GM12878 (cell line): Measurements from ENCODE around the gene PCSK6. TPM values are rescaled to one million over a fixed set of nuclear protein-coding genes. Genes with fewer than 3 reads are reported as not detected.

Experiments
- ATAC-seq: fragments of 200-7000 bp; cut with Tn5 transposase; 3 replicates; pipeline ENCODE4 v1.9.1; 2020; ENCODE audit warnings: mild to moderate bottlenecking, moderate library complexity
- BruUV-seq: library from RNA; stranded (reverse); fragments of 400-500 nt; replicated peaks from 2 replicates; lab custom pipeline; 2021; lab: Mats Ljungman, UMichigan
- CTCF ChIA-PET: fragments of 300-600 bp; sonication (Branson Sonifier 250); formaldehyde crosslinking; extraction: SDS; loops from one replicate; lab custom pipeline; 2021; ENCODE audit warnings: inconsistent platforms; lab: Yijun Ruan, JAX
- POLR2A ChIA-PET: fragments of 350-600 bp; formaldehyde crosslinking; extraction: SDS; loops from one replicate; lab custom pipeline; 2021; ENCODE audit warnings: inconsistent platforms; lab: Charles Lee
- RAD21 ChIA-PET: fragments of 300-600 bp; sonication (Branson Sonifier 250); formaldehyde crosslinking; loops from one replicate; lab custom pipeline; 2023; ENCODE audit warnings: antibody characterized with exemption; ENCODE audit not compliant: unreplicated experiment; lab: Charles Lee
- SMC1A ChIA-PET: fragments of 300-600 bp; sonication (Branson Sonifier 250); formaldehyde crosslinking; loops from one replicate; lab custom pipeline; 2023; ENCODE audit not compliant: unreplicated experiment, uncharacterized antibody; lab: Charles Lee
- DNase-seq: peaks from one replicate; pipeline ENCODE4 v3.0.0-alpha.2; 2011; ENCODE audit warnings: low read depth, low spot score
- FAIRE-seq: peaks from 3 replicates; lab custom pipeline; 2011; peaks lifted over from hg19 to GRCh38; lab: Jason Lieb, UNC
- H2AFZ ChIP-seq: 2 replicates; pipeline ENCODE4 v1.6.0; 2011; ENCODE audit warnings: low read depth, low read length, control low read depth; ENCODE audit not compliant: control insufficient read depth
- H3K27ac ChIP-seq: 2 replicates; pipeline ENCODE4 v1.5.1; 2011; ENCODE audit warnings: control low read depth; ENCODE audit not compliant: control insufficient read depth, insufficient read depth
- H3K27me3 ChIP-seq, 2 experiments: replicated peaks in 1 of 2; 2 replicates each; pipeline versions ENCODE4 v1.6.0 to v1.6.1; 2011; ENCODE audit warnings: low read length in 1 of 2; ENCODE audit not compliant: control insufficient read depth in 2 of 2, insufficient read depth in 2 of 2
- H3K36me3 ChIP-seq, 2 experiments: 2 replicates each; pipeline ENCODE4 v1.5.1; 2011; ENCODE audit warnings: low read length in 1 of 2; ENCODE audit not compliant: control insufficient read depth in 2 of 2, insufficient read depth in 2 of 2
- H3K4me1 ChIP-seq: 2 replicates; pipeline ENCODE4 v1.6.1; 2011; ENCODE audit warnings: mild to moderate bottlenecking, low read length, moderate library complexity, mixed read lengths; ENCODE audit not compliant: control insufficient read depth, insufficient read depth
- H3K4me2 ChIP-seq: 2 replicates; pipeline ENCODE4 v1.6.0; 2011; ENCODE audit warnings: control low read depth; ENCODE audit not compliant: control insufficient read depth, insufficient read depth
- H3K4me3 ChIP-seq: fragments of 200-600 bp; sonication (generic); 2 replicates; pipeline ENCODE4 v1.5.1; 2016
- H3K79me2 ChIP-seq: 2 replicates; pipeline ENCODE4 v1.6.0; 2011; ENCODE audit warnings: low read length; ENCODE audit not compliant: control insufficient read depth, insufficient read depth
- H3K9ac ChIP-seq: 2 replicates; pipeline ENCODE4 v1.8.0; 2011; ENCODE audit warnings: low read length, control low read depth, mixed read lengths; ENCODE audit not compliant: control insufficient read depth, insufficient read depth
- H3K9me3 ChIP-seq: replicated peaks from 3 replicates; pipeline ENCODE4 v1.5.1; 2011; ENCODE audit warnings: mild to moderate bottlenecking, low read length; ENCODE audit not compliant: control insufficient read depth, insufficient read depth
- H4K20me1 ChIP-seq: 2 replicates; pipeline ENCODE4 v1.6.0; 2011; ENCODE audit not compliant: control insufficient read depth, insufficient read depth
- BCL11A ChIP-seq: IDR thresholded peaks from 2 replicates; pipeline ENCODE4 v1.6.1; 2011; ENCODE audit warnings: low read depth, low read length
- CBX5 ChIP-seq: sonication (generic); IDR thresholded peaks from 2 replicates; pipeline ENCODE4 v1.6.1; 2016; ENCODE audit warnings: low read depth, moderate library complexity, mild to moderate bottlenecking, inconsistent platforms
- GABPA ChIP-seq: IDR thresholded peaks from 2 replicates; pipeline ENCODE4 v1.6.1; 2014; ENCODE audit warnings: antibody characterized with exemption, low read depth, mild to moderate bottlenecking, inconsistent platforms
- IKZF2 ChIP-seq, 2 experiments: fragments of 450-650 bp; IDR thresholded peaks; 2 replicates each; pipeline ENCODE4 v1.6.1; 2017; ENCODE audit warnings: mild to moderate bottlenecking in 2 of 2, moderate library complexity in 2 of 2
- KLF5 ChIP-seq: fragments of 450-650 bp; IDR thresholded peaks from 2 replicates; pipeline ENCODE4 v1.6.1; 2014; ENCODE audit warnings: mild to moderate bottlenecking; ENCODE audit not compliant: partially characterized antibody
- PAX8 ChIP-seq: fragments of 450-650 bp; IDR thresholded peaks from 2 replicates; pipeline ENCODE4 v1.6.1; 2017; ENCODE audit warnings: mild to moderate bottlenecking, moderate library complexity
- POLR2AphosphoS5 ChIP-seq: IDR thresholded peaks from 2 replicates; pipeline ENCODE4 v1.6.1; 2011; ENCODE audit warnings: mild to moderate bottlenecking, low read length, inconsistent platforms
- SREBF1 ChIP-seq: IDR thresholded peaks from 2 replicates; pipeline ENCODE4 v1.6.1; 2012; ENCODE audit warnings: mild to moderate bottlenecking, low read length
- TAF1 ChIP-seq: IDR thresholded peaks from 2 replicates; pipeline ENCODE4 v1.6.1; 2011; ENCODE audit warnings: mild to moderate bottlenecking, low read depth, low read length, borderline replicate concordance
- TCF3 ChIP-seq: IDR thresholded peaks from 2 replicates; pipeline ENCODE4 v1.6.1; 2012; ENCODE audit warnings: low read depth, mild to moderate bottlenecking, low read length, borderline replicate concordance; ENCODE audit not compliant: insufficient read depth
- WGBS: methylation state at CpG from one replicate; pipeline ENCODE4 v1.1.6; 2016; ENCODE audit warnings: low lambda C conversion rate; ENCODE audit not compliant: insufficient replicate concordance, insufficient coverage; ENCODE audit errors: missing lambda C conversion rate; 5-methylcytosine and 5-hydroxymethylcytosine counted together
- in situ Hi-C: fragments of 300-500 bp; cut with MboI; formaldehyde crosslinking; loops from 9 replicates; pipeline ENCODE4 v1.14.3; 2018; ENCODE audit warnings: mixed read lengths
- intact Hi-C: fragments of 100-400 bp; cut with micrococcal nuclease; formaldehyde crosslinking; loops from one replicate; pipeline ENCODE4 v1.14.2; 2022; ENCODE audit not compliant: unreplicated experiment
- polyA plus RNA-seq, 11 experiments: library from polyadenylated mRNA; depleted of rRNA in 4 of 11; unstranded in 6 of 11; stranded (reverse) in 5 of 11; fragments of >200 nt; fragmentation: Nextera tagmentation in 4 of 11; fragmentation: Illumina TruSeq in 1 of 11; extraction: Ambion mirVana in 4 of 11; extraction: Trizol in 1 of 11; gene quantifications; 1 replicate in 1 of 11; 2 replicates in 10 of 11; pipeline versions ENCODE4 v1.2.1 to v1.2.3, GENCODE V29; 2011 to 2016; ENCODE audit warnings: inconsistent platforms in 2 of 11, missing spikeins in 2 of 11, low read depth in 1 of 11
- total RNA-seq, 4 experiments: library from RNA; depleted of rRNA in 3 of 4; stranded (reverse); fragments of >200 nt in 3 of 4; fragmentation: Illumina TruSeq in 1 of 4; extraction: Trizol in 1 of 4; gene quantifications; 2 replicates each; pipeline versions ENCODE4 v1.2.1 to v1.2.3, GENCODE V29; 2013 to 2021
- TF ChIP-seq, protein P1 (sequence below): fragments of 150-350 bp; IDR thresholded peaks from 2 replicates; pipeline ENCODE4 v1.6.1; 2016; ENCODE audit warnings: low read depth, low read length

PCSK6 gene
- total and polyA plus RNA-seq, 10 of the 15 experiments (the other 5 are each of a cell fraction or from before 2014, with no cell fraction given): 0.19 to 0.67 (median 0.25) TPM; not detected in 4

DNA sequence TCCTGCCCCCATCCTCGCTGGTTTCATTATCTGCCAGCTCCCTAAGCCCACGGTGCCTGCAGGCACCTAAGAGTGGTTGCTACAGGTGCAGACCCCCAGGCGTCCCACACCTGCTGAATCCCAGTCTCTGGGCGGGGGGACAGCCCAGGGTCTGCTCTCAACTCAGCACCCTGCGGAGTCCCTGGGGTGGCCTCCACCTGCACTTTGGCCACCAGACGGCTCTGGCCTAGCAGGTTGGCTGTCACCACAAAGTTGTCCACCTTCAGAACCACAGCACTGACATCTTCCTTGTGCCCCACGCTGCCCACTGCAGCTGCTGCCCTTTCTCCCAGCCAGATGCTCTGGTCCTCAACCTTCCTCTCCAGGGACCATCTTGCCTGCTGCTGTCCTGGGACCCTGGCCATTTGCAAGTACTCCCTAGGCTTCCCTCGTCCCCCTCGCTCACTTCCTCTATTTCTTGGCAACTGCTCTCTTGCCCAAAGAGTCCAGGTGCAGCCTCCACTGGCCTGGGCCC, 159.6 kb downstream of the PCSK6 start:
- in situ Hi-C loops: no loop called here
- Histone ChIP-seq H3K36me3 (no peaks in the 10 kb centered on the region), H3K9ac (no peak overlapping the region), H3K79me2 (no peaks in the 10 kb centered on the region), H3K4me3 (no peak overlapping the region), H4K20me1 (no peaks in the 10 kb centered on the region), H3K27ac (no peak overlapping the region), H2AFZ (no peak overlapping the region), H3K4me2 (no peak overlapping the region), H3K9me3 (peaks cover 17% of the 10 kb centered on the region), H3K4me1 (peaks cover 4% of the 10 kb centered on the region; the same call in 1 of the 2 replicates), H3K27me3 (peaks cover 0 to 3% of the 10 kb centered on the region in 2 experiments; a peak in 2 of 4 replicates)
- SMC1A ChIA-PET: no interaction called here
- no TSS peak for BruUV-seq
- ATAC-seq: no peak
- POLR2A ChIA-PET: no interaction called here
- TF ChIP-seq GABPA (no peak), CBX5 (no peak), SREBF1 (no peak), IKZF2 (IDR thresholded peaks at IDR 0.05) (no peak), POLR2AphosphoS5 (no peak), TAF1 (no peak), KLF5 (no peak), PAX8 (no peak), BCL11A (no peak), TCF3 (no peak)
- TF ChIP-seq, protein P1, sequence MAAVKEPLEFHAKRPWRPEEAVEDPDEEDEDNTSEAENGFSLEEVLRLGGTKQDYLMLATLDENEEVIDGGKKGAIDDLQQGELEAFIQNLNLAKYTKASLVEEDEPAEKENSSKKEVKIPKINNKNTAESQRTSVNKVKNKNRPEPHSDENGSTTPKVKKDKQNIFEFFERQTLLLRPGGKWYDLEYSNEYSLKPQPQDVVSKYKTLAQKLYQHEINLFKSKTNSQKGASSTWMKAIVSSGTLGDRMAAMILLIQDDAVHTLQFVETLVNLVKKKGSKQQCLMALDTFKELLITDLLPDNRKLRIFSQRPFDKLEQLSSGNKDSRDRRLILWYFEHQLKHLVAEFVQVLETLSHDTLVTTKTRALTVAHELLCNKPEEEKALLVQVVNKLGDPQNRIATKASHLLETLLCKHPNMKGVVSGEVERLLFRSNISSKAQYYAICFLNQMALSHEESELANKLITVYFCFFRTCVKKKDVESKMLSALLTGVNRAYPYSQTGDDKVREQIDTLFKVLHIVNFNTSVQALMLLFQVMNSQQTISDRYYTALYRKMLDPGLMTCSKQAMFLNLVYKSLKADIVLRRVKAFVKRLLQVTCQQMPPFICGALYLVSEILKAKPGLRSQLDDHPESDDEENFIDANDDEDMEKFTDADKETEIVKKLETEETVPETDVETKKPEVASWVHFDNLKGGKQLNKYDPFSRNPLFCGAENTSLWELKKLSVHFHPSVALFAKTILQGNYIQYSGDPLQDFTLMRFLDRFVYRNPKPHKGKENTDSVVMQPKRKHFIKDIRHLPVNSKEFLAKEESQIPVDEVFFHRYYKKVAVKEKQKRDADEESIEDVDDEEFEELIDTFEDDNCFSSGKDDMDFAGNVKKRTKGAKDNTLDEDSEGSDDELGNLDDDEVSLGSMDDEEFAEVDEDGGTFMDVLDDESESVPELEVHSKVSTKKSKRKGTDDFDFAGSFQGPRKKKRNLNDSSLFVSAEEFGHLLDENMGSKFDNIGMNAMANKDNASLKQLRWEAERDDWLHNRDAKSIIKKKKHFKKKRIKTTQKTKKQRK: no peak
- no peak for FAIRE-seq
- CTCF ChIA-PET: no interaction called here
- no peak for DNase-seq
- intact Hi-C loops: no loop called here
- 15% methylated on average over 9 of the region's 9 CpGs for WGBS
- RAD21 ChIA-PET: no interaction called here
